NB4 (cell line): ENCODE data around the gene PUM2.
"Not testable (repeated sequence)": the region's sequence is repeated elsewhere in the genome, so short reads cannot be mapped to it uniquely, and the experiment has no call there.

Experiments
- DNase-seq: peaks from one replicate; pipeline ENCODE4 v3.0.0; 2010; ENCODE audit warnings: low read depth
- H3K4me3 ChIP-seq: one replicate; pipeline ENCODE4 v1.5.1; 2011; ENCODE audit warnings: mild to moderate bottlenecking, low read depth, low read length, moderate library complexity
- MYC ChIP-seq: IDR thresholded peaks from 2 replicates; pipeline ENCODE4 v1.6.1; 2011; ENCODE audit warnings: low read depth, low read length
- POLR2A ChIP-seq: IDR thresholded peaks from 2 replicates; pipeline ENCODE4 v1.6.1; 2011; ENCODE audit warnings: mild to moderate bottlenecking; ENCODE audit not compliant: insufficient read length; ENCODE audit errors: extremely low read depth
- TF ChIP-seq, protein P1 (sequence below): IDR thresholded peaks from one replicate; pipeline ENCODE4 v1.5.1; 2012; ENCODE audit warnings: low read depth, low read length
- TF ChIP-seq, protein P2 (sequence below): IDR thresholded peaks from 2 replicates; pipeline ENCODE4 v1.6.1; 2011; ENCODE audit warnings: low read depth, low read length

PUM2 gene

DNA sequence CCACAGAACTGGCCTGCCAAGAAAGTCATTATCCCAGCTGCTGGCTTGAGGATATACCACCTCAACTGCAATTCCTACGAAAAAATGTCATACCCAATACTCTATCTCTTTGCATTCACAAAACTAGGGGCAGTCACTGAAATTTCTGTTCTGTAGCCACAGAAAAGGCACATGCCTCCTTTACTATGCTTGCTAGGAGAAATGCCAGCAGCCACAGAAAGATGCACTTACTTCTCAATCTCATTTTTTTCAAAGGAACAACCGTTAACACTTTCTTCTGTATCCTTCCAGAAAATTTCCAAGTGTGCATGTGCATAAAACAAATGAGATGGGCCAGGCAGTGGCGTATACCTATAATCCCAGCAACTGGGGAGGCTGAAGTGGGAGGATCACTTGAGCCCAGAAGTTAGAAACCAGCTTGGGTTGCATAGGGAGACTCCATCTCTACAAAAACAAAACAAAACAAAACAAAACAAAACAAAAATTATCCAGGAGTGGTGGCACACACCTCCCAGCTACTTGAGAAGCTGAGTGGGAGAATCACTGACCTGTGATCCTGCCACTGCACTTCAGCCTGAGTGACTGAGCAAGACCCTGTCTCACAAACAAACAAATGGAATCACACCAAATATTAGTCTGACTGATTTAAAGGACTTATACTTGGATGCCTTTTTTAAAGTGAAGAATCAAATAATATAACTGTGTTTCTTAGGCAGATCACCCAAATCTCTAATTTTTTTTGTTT lies 22.4 kb upstream of the PUM2 start:
- TF ChIP-seq POLR2A = no peak
- no peak for TF ChIP-seq MYC
- TF ChIP-seq, protein P1, sequence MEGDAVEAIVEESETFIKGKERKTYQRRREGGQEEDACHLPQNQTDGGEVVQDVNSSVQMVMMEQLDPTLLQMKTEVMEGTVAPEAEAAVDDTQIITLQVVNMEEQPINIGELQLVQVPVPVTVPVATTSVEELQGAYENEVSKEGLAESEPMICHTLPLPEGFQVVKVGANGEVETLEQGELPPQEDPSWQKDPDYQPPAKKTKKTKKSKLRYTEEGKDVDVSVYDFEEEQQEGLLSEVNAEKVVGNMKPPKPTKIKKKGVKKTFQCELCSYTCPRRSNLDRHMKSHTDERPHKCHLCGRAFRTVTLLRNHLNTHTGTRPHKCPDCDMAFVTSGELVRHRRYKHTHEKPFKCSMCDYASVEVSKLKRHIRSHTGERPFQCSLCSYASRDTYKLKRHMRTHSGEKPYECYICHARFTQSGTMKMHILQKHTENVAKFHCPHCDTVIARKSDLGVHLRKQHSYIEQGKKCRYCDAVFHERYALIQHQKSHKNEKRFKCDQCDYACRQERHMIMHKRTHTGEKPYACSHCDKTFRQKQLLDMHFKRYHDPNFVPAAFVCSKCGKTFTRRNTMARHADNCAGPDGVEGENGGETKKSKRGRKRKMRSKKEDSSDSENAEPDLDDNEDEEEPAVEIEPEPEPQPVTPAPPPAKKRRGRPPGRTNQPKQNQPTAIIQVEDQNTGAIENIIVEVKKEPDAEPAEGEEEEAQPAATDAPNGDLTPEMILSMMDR = no peak
- TF ChIP-seq, protein P2, sequence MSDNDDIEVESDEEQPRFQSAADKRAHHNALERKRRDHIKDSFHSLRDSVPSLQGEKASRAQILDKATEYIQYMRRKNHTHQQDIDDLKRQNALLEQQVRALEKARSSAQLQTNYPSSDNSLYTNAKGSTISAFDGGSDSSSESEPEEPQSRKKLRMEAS = no peak
- H3K4me3 ChIP-seq = no peak overlapping the region

DNA sequence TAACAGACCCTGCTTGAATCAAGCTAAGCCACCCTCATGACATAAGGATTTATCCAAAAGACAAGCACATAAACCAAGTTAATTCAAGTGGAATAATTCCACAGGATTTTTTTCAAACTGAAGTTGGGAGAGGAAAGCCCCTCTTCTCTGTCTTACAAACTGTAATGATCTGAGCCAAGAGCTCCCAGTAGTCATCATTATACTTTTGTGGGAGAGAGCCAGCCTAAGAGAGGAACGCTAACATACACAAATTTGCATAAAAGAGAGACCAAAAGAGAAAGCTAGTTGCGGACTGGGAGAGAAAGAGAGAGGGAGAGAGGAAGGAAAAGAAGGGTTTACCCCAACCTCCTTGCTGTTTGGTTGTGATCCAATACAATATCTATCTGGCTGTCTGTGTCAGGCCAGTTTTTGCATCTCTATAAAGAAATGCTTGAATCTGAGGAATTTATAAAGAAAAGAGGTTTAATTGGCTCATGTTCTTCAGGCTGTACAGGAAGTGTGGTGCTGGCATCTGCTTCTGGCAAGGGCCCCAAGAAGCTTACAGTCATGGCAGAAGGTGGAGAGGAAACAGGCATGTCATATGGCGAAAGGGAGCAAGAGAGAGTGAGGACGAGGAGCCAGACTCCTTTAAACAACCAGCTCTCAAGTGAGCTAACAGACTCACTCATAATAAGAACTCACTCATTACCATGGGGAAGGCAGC lies 20.8 kb upstream of the PUM2 start:
- H3K4me3 ChIP-seq = no peak overlapping the region
- no peak for TF ChIP-seq MYC
- TF ChIP-seq, protein P1 = no peak
- TF ChIP-seq, protein P2 = no peak
- no peak for TF ChIP-seq POLR2A
- DNase-seq = no peak

More for the DNA sequence above, 22.4 kb upstream of the PUM2 start:
- DNase-seq = no peak

DNA sequence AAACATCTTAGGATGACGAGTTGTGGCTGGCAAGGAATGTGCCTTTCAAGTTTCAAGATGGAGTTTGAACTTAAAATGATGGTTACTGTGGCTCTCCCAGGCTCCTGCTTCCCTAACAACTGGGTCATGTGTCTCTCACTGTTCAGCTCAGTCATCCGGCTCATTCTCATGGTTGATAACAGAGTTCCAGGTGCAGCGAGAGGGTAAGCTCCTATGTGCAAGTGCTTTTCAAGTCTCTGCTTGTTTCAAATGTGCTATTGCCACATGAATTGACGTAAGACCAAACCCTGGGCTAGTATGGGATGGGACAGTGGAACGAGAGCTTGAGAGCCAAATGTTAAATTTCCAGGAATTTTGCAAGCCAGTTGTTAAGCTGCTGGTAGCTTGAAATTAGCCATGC lies 19.5 kb upstream of the PUM2 start:
- H3K4me3 ChIP-seq = no peak overlapping the region
- TF ChIP-seq POLR2A (no peak), MYC (no peak)
- TF ChIP-seq, protein P2 = no peak
- TF ChIP-seq, protein P1 = no peak
- DNase-seq = no peak

DNA sequence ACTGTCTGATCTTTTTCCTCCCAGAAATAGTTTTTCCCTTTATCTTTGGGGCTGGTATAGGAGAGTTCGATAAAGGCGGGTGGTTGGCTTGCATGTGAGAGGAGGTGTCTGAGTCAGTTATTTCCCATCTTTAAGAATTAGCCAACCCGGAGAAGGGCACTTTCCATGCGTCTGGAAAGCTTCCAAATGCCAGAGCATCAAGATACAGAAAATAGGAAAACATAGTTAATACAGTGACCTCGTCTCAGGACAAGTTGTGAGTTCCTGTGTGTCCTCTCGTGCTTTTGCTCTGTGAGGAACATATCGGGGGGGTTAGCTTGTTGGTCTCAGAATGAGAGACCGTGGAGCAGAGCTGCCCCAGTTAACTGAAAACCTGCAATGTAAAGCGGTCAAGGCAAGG lies 18.7 kb upstream of the PUM2 start:
- TF ChIP-seq, protein P2 = no peak
- no peak for TF ChIP-seq POLR2A
- TF ChIP-seq, protein P1 = no peak
- TF ChIP-seq MYC = no peak
- DNase-seq = no peak

DNA sequence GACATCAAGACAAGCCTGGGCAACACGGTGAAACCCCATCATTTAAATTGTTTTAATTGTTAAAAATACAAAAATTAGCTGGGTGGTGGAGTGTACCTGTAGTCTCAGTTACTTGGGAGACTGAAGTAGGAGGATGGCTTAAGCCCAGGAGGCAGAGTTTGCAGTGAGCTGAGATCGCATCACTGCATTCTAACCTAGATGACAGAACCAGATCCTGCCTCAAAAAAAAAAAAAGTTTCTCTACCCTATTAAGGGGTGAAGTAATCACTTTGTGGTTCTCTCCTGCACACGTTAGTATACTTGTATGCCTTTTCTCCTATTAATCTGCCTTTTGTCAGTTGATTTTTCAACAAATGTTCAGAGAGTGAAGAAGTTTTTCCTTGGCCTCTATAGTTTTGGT lies 18.1 kb upstream of the PUM2 start:
- no peak for DNase-seq
- H3K4me3 ChIP-seq = no peak overlapping the region
- TF ChIP-seq, protein P2 = no peak
- TF ChIP-seq, protein P1 = no peak
- TF ChIP-seq MYC = no peak
- no peak for TF ChIP-seq POLR2A

More for the DNA sequence above, 18.7 kb upstream of the PUM2 start:
- H3K4me3 ChIP-seq = no peak overlapping the region

DNA sequence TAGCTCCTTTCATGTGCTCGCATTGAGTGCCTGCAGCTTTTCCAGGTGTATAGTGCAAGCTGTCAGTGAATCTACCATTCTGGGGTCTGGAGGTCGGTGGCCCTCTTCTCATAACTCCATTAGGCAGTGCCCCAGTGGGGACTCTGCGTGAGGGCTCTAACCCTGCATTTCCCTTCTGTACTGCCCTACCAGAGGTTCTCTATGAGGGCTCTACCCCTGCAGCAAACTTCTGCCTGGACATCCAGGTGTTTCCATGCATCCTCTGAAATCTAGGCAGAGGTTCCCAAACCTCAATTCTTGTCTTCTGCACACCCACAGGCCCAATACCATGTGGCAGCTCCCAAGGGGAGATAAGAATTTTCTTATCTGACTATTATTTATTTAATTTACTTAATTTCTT lies 17.3 kb upstream of the PUM2 start:
- not testable (repeated sequence) for DNase-seq, H3K4me3 ChIP-seq
